TTC549 (cell line): ENCODE data around the gene GRIK2.

ENCODE experiments used
- FAIRE-seq: peaks from 2 replicates; lab custom pipeline; 2012; peaks lifted over from hg19 to GRCh38; lab: Jason Lieb, UNC

The GRIK2 gene

GRCh38 chr6:101800598-101800997, 407.1 kb downstream of the GRIK2 start:
- no peak for FAIRE-seq

GRCh38 chr6:101803136-101803535, 409.6 kb downstream of the GRIK2 start:
- FAIRE-seq = no peak

- no peak for FAIRE-seq
Measured at GRCh38 chr6:101806241-101806640, 412.7 kb downstream of the GRIK2 start.

GRCh38 chr6:101811108-101811507, 417.6 kb downstream of the GRIK2 start:
- no peak for FAIRE-seq

- FAIRE-seq = no peak
Measured at GRCh38 chr6:101816716-101817115, 423.2 kb downstream of the GRIK2 start.

- no peak for FAIRE-seq
Measured at GRCh38 chr6:101818051-101818450, 424.5 kb downstream of the GRIK2 start.

GRCh38 chr6:101824551-101825345, 431.2 kb downstream of the GRIK2 start:
- FAIRE-seq = no peak

GRCh38 chr6:101826269-101826668, 432.8 kb downstream of the GRIK2 start:
- FAIRE-seq = no peak

GRCh38 chr6:101826678-101827077, 433.2 kb downstream of the GRIK2 start:
- FAIRE-seq = no peak

- no peak for FAIRE-seq
Measured at GRCh38 chr6:101830501-101831031, 437.1 kb downstream of the GRIK2 start.

- no peak for FAIRE-seq
Measured at GRCh38 chr6:101832371-101832770, 438.9 kb downstream of the GRIK2 start.

GRCh38 chr6:101840100-101840499, 446.6 kb downstream of the GRIK2 start:
- FAIRE-seq = no peak

- no peak for FAIRE-seq
Measured at GRCh38 chr6:101845172-101845571, 451.7 kb downstream of the GRIK2 start.

GRCh38 chr6:101845621-101846020, 452.1 kb downstream of the GRIK2 start:
- no peak for FAIRE-seq

- FAIRE-seq = no peak
Measured at GRCh38 chr6:101847690-101848089, 454.2 kb downstream of the GRIK2 start.

GRCh38 chr6:101851911-101852310, 458.4 kb downstream of the GRIK2 start:
- FAIRE-seq = no peak

GRCh38 chr6:101853231-101854085, 459.9 kb downstream of the GRIK2 start:
- no peak for FAIRE-seq

- no peak for FAIRE-seq
Measured at GRCh38 chr6:101876431-101876830, 482.9 kb downstream of the GRIK2 start.

GRCh38 chr6:101878554-101879276, 485.2 kb downstream of the GRIK2 start:
- FAIRE-seq = no peak

GRCh38 chr6:101879782-101880181, 486.3 kb downstream of the GRIK2 start:
- no peak for FAIRE-seq

- FAIRE-seq = no peak
Measured at GRCh38 chr6:101883505-101883904, 490.0 kb downstream of the GRIK2 start.

- FAIRE-seq = no peak
Measured at GRCh38 chr6:101887532-101887931, 494.0 kb downstream of the GRIK2 start.
